ENCODE results near the gene RGL3.

- no peak for TF ChIP-seq CTCF (IDR thresholded peaks at IDR 0.05)
- TF ChIP-seq EZH2 (IDR thresholded peaks at IDR 0.05), result no peak
- no peak for TF ChIP-seq EZH2phosphoT487 (IDR thresholded peaks at IDR 0.05)
These were observed 15.6 kb upstream of the RGL3 start for GRCh38 chr19:11434703-11435056.
